ENCODE results near the gene SULT1A2. TPM values are rescaled to one million over a fixed set of nuclear protein-coding genes. Genes with fewer than 3 reads are reported as not detected.
"Not testable (repeated sequence)": the region's sequence is repeated elsewhere in the genome, so short reads cannot be mapped to it uniquely, and the experiment has no call there.

The SULT1A2 gene
- total and polyA plus RNA-seq, 2 of the 13 experiments (the other 11 are each of a cell fraction or from before 2014, with no cell fraction given), result 33.0 to 34.2 TPM

- peak; percentile 31; the same call in 1 of the 2 replicates for TF ChIP-seq RARA (CRISPR knock-in tag; IDR thresholded peaks at IDR 0.05)
- TF ChIP-seq SMC3 (IDR thresholded peaks at IDR 0.05; ENCODE audit: low read length), result peak; percentile 63; the same call in 1 of the 2 replicates
- TF ChIP-seq MIER3 (CRISPR knock-in tag; IDR thresholded peaks at IDR 0.05; ENCODE audit: borderline replicate concordance), result peak; percentile 36; the same call in 1 of the 2 replicates
- not testable (repeated sequence) for TF ChIP-seq LCORL, NR2F6 (IDR thresholded peaks at IDR 0.05)
- peak; percentile 36; the same call in 1 of the 2 replicates for TF ChIP-seq LCORL (CRISPR knock-in tag; IDR thresholded peaks at IDR 0.05)
- TF ChIP-seq XRCC5 (optimal IDR thresholded peaks at IDR 0.05; ENCODE audit: low read length), result peak; percentile 16
- TF ChIP-seq SOX5 (CRISPR knock-in tag; IDR thresholded peaks at IDR 0.05; ENCODE audit: borderline replicate concordance), result 0 out of 2 replicates have a peak, but pooled peaks have one; percentile 12
- peak; percentile 35; the same call in 1 of the 2 replicates for TF ChIP-seq YEATS2 (CRISPR knock-in tag; IDR thresholded peaks at IDR 0.05; ENCODE audit: borderline replicate concordance)
- peak; percentile 43; the same call in 1 of the 2 replicates for TF ChIP-seq GATAD2A (CRISPR knock-in tag; IDR thresholded peaks at IDR 0.05)
- TF ChIP-seq NR2F6 (CRISPR knock-in tag; IDR thresholded peaks at IDR 0.05), result peak; percentile 54; the same call in 1 of the 2 replicates
- TF ChIP-seq TFDP2 (CRISPR knock-in tag; IDR thresholded peaks at IDR 0.05), result peak; percentile 16; the same call in 1 of the 2 replicates
- TF ChIP-seq TEAD3 (CRISPR knock-in tag; optimal IDR thresholded peaks at IDR 0.05; ENCODE audit: borderline replicate concordance), result peak; percentile 51
- peak; percentile 93 for TF ChIP-seq CTCF (CRISPR knock-in tag; IDR thresholded peaks at IDR 0.05)
- peak; percentile 35; the same call in 1 of the 2 replicates for TF ChIP-seq RXRB (CRISPR knock-in tag; IDR thresholded peaks at IDR 0.05; ENCODE audit: borderline replicate concordance)
- peak; percentile 71 for TF ChIP-seq ZNF574 (CRISPR knock-in tag; IDR thresholded peaks at IDR 0.05)
- peak; percentile 64 for TF ChIP-seq ELF1 (CRISPR knock-in tag; IDR thresholded peaks at IDR 0.05)
- TF ChIP-seq THRA (CRISPR knock-in tag; IDR thresholded peaks at IDR 0.05; ENCODE audit: borderline replicate concordance), result 0 out of 2 replicates have a peak, but pooled peaks have one; percentile 15
Measured at GRCh38 chr16:28615486-28616223, 18.8 kb upstream of the SULT1A2 start (continued).

- H3K27me3 ChIP-seq (ENCODE audit: control insufficient read depth in 1 of 2, insufficient read depth in 2 of 2, low read length in 2 of 2); H4K20me1 ChIP-seq (ENCODE audit: insufficient read depth, low read length); POLR2A ChIA-PET; CTCF ChIA-PET (ENCODE audit: low intra/inter-chr PET ratio, low total read pairs); in situ Hi-C loops (cut with HindIII; ENCODE audit: extremely low pct_ligation_motif_present, low pct_unique_long_range_greater_than_20kb); H3K27ac ChIP-seq (ENCODE audit: extremely low read length, insufficient read depth, low read length); DNase-seq (ENCODE audit: low spot score); H3K36me3 ChIP-seq (replicated peaks in 1 of 2; ENCODE audit: control insufficient read depth in 1 of 2, insufficient read depth in 2 of 2, low read length in 2 of 2); H3K9me3 ChIP-seq (ENCODE audit: low read length); H3K79me2 ChIP-seq (ENCODE audit: insufficient read depth, low read length); H2AFZ ChIP-seq (ENCODE audit: low read length); H3K4me2 ChIP-seq (ENCODE audit: low read depth, low read length); H3K4me3 ChIP-seq (replicated peaks in 1 of 3; ENCODE audit: insufficient read depth in 1 of 3, low read depth in 2 of 3, low read length in 3 of 3); H3K9ac ChIP-seq (ENCODE audit: insufficient read depth, low read depth, low read length); BruUV-seq (replicated peaks); FAIRE-seq; ATAC-seq: not testable (repeated sequence)
- H3K4me1 ChIP-seq (ENCODE audit: insufficient read depth, low read length), result peaks cover 49% of the 10 kb centered on the region
- WGBS (ENCODE audit: low lambda C conversion rate), result 62% methylated on average over 16 of the region's 16 CpGs
- intact Hi-C loops (cut with micrococcal nuclease; ENCODE audit: unreplicated experiment), result loop anchor here (10.0 kb wide), 1 partner anchor 70 kb away; no protein-coding TSS in a partner anchor
Measured at GRCh38 chr16:28614561-28614960, 17.7 kb upstream of the SULT1A2 start.
